B cell (primary cell): ENCODE measurements around the gene AGBL4. TPM values are rescaled to one million over a fixed set of nuclear protein-coding genes. Genes with fewer than 3 reads are reported as not detected.

ENCODE experiments used
- ATAC-seq: fragments of 200-7000 bp; cut with Tn5 transposase; one replicate; pipeline ENCODE4 v1.10.0; 2021; ENCODE audit warnings: low read depth, mild to moderate bottlenecking, moderate number of reproducible peaks, moderate library complexity
- CTCF ChIA-PET: fragments of 350-600 bp; sonication (Branson Sonifier 250); formaldehyde crosslinking; loops from one replicate; lab custom pipeline; 2021; ENCODE audit warnings: antibody characterized with exemption, inconsistent platforms; lab: Charles Lee
- POLR2A ChIA-PET: fragments of 350-600 bp; sonication (Branson Sonifier 250); formaldehyde crosslinking; loops from one replicate; lab custom pipeline; 2021; ENCODE audit warnings: antibody characterized with exemption; lab: Charles Lee
- DNase-seq: peaks from one replicate; pipeline ENCODE4 v3.0.0; 2013
- H2AFZ ChIP-seq: 2 replicates; pipeline ENCODE4 v1.6.1; 2012; ENCODE audit warnings: mild to moderate bottlenecking, low read depth, low read length; ENCODE audit not compliant: insufficient read depth, poor library complexity, severe bottlenecking
- H3K27ac ChIP-seq, 2 donors: 1 replicate in 1 of 2; 2 replicates in 1 of 2; pipeline ENCODE4 v1.5.1; 2012 to 2013; ENCODE audit warnings: low read length in 2 of 2, mild to moderate bottlenecking in 2 of 2, moderate library complexity in 1 of 2
- H3K27me3 ChIP-seq, 4 experiments: fragments of 200-600 bp in 1 of 4; sonication (generic) in 1 of 4; replicated peaks in 1 of 4; 1 replicate in 2 of 4; 2 replicates in 2 of 4; pipeline versions ENCODE4 v1.6.1 to v1.7.0; 2013 to 2016; ENCODE audit warnings: low read length in 3 of 4, mild to moderate bottlenecking in 2 of 4, mixed read lengths in 1 of 4, moderate library complexity in 1 of 4; ENCODE audit not compliant: insufficient read depth in 4 of 4, control insufficient read depth in 3 of 4; ENCODE audit errors: control extremely low read depth in 1 of 4
- H3K36me3 ChIP-seq, 2 experiments: replicated peaks in 1 of 2; 1 replicate in 1 of 2; 2 replicates in 1 of 2; pipeline versions ENCODE4 v1.6.1 to v1.7.1; 2013; ENCODE audit warnings: low read length in 1 of 2; ENCODE audit not compliant: insufficient read depth in 2 of 2, control insufficient read depth in 1 of 2; ENCODE audit errors: control extremely low read depth in 1 of 2, extremely low read depth in 1 of 2
- H3K4me1 ChIP-seq, 2 donors: fragments of 200-600 bp in 1 of 2; sonication (generic) in 1 of 2; 1 replicate in 1 of 2; 2 replicates in 1 of 2; pipeline versions ENCODE4 v1.5.1 to v1.6.1; 2013 to 2017; ENCODE audit warnings: low read length in 2 of 2; ENCODE audit not compliant: control insufficient read depth in 2 of 2, insufficient read depth in 2 of 2
- H3K4me2 ChIP-seq: replicated peaks from 2 replicates; pipeline ENCODE3; 2012; ENCODE audit warnings: mild to moderate bottlenecking, low read depth, low read length; ENCODE audit not compliant: poor library complexity, severe bottlenecking
- H3K4me3 ChIP-seq, 5 experiments: fragments of 200-600 bp in 1 of 5; sonication (generic) in 1 of 5; 1 replicate in 3 of 5; 2 replicates in 2 of 5; pipeline versions ENCODE4 v1.5.1 to v1.7.0; 2011 to 2016; ENCODE audit warnings: low read length in 4 of 5, mild to moderate bottlenecking in 4 of 5, low read depth in 2 of 5, control low read depth in 1 of 5, moderate library complexity in 1 of 5; ENCODE audit not compliant: insufficient read depth in 1 of 5; ENCODE audit errors: control extremely low read depth in 1 of 5, extremely low read depth in 1 of 5
- H3K79me2 ChIP-seq: fragments of 200-600 bp; sonication (generic); one replicate; pipeline ENCODE4 v1.6.0; 2016; ENCODE audit warnings: low read length; ENCODE audit not compliant: control insufficient read depth, insufficient read depth
- H3K9ac ChIP-seq: fragments of 200-600 bp; sonication (generic); 2 replicates; pipeline ENCODE4 v1.6.1; 2017; ENCODE audit warnings: mild to moderate bottlenecking, low read length, moderate library complexity
- H3K9me3 ChIP-seq, 3 donors: one replicate each; pipeline versions ENCODE4 v1.6.1 to v1.7.1; 2013; ENCODE audit warnings: low read length in 2 of 3; ENCODE audit not compliant: control insufficient read depth in 2 of 3, insufficient read depth in 1 of 3; ENCODE audit errors: control extremely low read depth in 1 of 3
- H4K20me1 ChIP-seq: 2 replicates; pipeline ENCODE4 v1.6.0; 2012; ENCODE audit warnings: mild to moderate bottlenecking, low read length; ENCODE audit not compliant: insufficient read depth, control insufficient read depth, poor library complexity, severe bottlenecking
- H3K27ac Mint-ChIP-seq: one replicate; pipeline ENCODE4 v1.8.0; 2021; ENCODE audit warnings: mixed read lengths
- H3K27me3 Mint-ChIP-seq: one replicate; pipeline ENCODE4 v1.8.0; 2021; ENCODE audit warnings: mixed read lengths
- H3K4me1 Mint-ChIP-seq: one replicate; pipeline ENCODE4 v1.8.0; 2021; ENCODE audit warnings: mixed read lengths
- H3K4me3 Mint-ChIP-seq: one replicate; pipeline ENCODE4 v1.8.0; 2021; ENCODE audit warnings: mixed read lengths
- H3K9me3 Mint-ChIP-seq: one replicate; pipeline ENCODE4 v1.8.0; 2022; ENCODE audit warnings: mixed read lengths; ENCODE audit not compliant: insufficient read depth
- CTCF ChIP-seq: fragments of 200-600 bp; IDR thresholded peaks from one replicate; pipeline ENCODE4 v1.8.0; 2022; ENCODE audit warnings: antibody characterized with exemption, mild to moderate bottlenecking
- EZH2 ChIP-seq: IDR thresholded peaks from 2 replicates; pipeline ENCODE4 v1.6.1; 2012; ENCODE audit warnings: borderline replicate concordance, low read depth, mild to moderate bottlenecking, moderate library complexity, low read length; ENCODE audit not compliant: insufficient read depth, poor library complexity, severe bottlenecking
- WGBS: methylation state at CpG from one replicate; pipeline ENCODE4 v1.1.5; 2013; ENCODE audit warnings: missing lambda C conversion rate; ENCODE audit not compliant: insufficient coverage; 5-methylcytosine and 5-hydroxymethylcytosine counted together
- intact Hi-C: fragments of 100-400 bp; cut with micrococcal nuclease; formaldehyde crosslinking; loops from one replicate; pipeline ENCODE4 v1.10.0; 2022
- polyA plus RNA-seq: library from polyadenylated mRNA; depleted of rRNA; stranded (reverse); fragments of >200 nt; gene quantifications from 2 replicates; pipeline ENCODE4 v1.2.3, GENCODE V29; 2012
- total RNA-seq, 2 donors: library from RNA; stranded (reverse); fragments of 120-200 nt in 1 of 2; gene quantifications; 1 replicate in 1 of 2; 2 replicates in 1 of 2; pipeline versions ENCODE4 v1.2.3 to v1.2.4, GENCODE V29; 2013 to 2022

The AGBL4 gene
- total and polyA plus RNA-seq, 2 donors (not counting 1 experiment from before 2014, with no cell fraction given), result 0.07 to 0.12 TPM

- H3K27ac ChIP-seq, result no peak overlapping the region
- DNase-seq (no peak), ATAC-seq (no peak)
- Mint-ChIP-seq H3K4me3 (no peak overlapping the region), H3K4me1 (no peaks in the 10 kb centered on the region), H3K9me3 (no peaks in the 10 kb centered on the region), H3K27me3 (no peaks in the 10 kb centered on the region), H3K27ac (no peak overlapping the region)
- no peaks in the 10 kb centered on the region for H3K36me3 ChIP-seq
- WGBS, result no CpG with 5 or more reads among the region's 1 CpG
- no peaks in the 10 kb centered on the region for H3K27me3 ChIP-seq
- TF ChIP-seq EZH2, result no peak
- TF ChIP-seq CTCF, result no peak
- H4K20me1 ChIP-seq, result no peaks in the 10 kb centered on the region
- H2AFZ ChIP-seq, result no peak overlapping the region
- no peak overlapping the region for H3K4me3 ChIP-seq
- H3K4me2 ChIP-seq, result no peak overlapping the region
- intact Hi-C loops, result no loop called here
- H3K79me2 ChIP-seq, result no peaks in the 10 kb centered on the region
- CTCF ChIA-PET, result no interaction called here
- H3K9me3 ChIP-seq, result no peaks in the 10 kb centered on the region
- H3K9ac ChIP-seq, result no peak overlapping the region
- no peaks in the 10 kb centered on the region for H3K4me1 ChIP-seq
- POLR2A ChIA-PET, result no interaction called here
These were observed 794.2 kb downstream of the AGBL4 start for GRCh38 chr1:49229555-49229954.

- Mint-ChIP-seq H3K27me3 (peaks cover 4% of the 10 kb centered on the region), H3K27ac (no peak overlapping the region), H3K9me3 (no peaks in the 10 kb centered on the region), H3K4me3 (no peak overlapping the region), H3K4me1 (no peaks in the 10 kb centered on the region)
- POLR2A ChIA-PET, result no interaction called here
- no peaks in the 10 kb centered on the region for H3K36me3 ChIP-seq
- H3K9ac ChIP-seq, result no peak overlapping the region
- ATAC-seq (no peak), DNase-seq (no peak)
- H3K4me1 ChIP-seq, result no peaks in the 10 kb centered on the region
- H3K4me2 ChIP-seq, result no peak overlapping the region
- no peak overlapping the region for H3K27ac ChIP-seq
- H2AFZ ChIP-seq, result no peak overlapping the region
- no peaks in the 10 kb centered on the region for H3K79me2 ChIP-seq
- H4K20me1 ChIP-seq, result no peaks in the 10 kb centered on the region
- no peaks in the 10 kb centered on the region for H3K27me3 ChIP-seq
- CTCF ChIA-PET, result no interaction called here
- intact Hi-C loops, result no loop called here
- H3K9me3 ChIP-seq, result no peaks in the 10 kb centered on the region
- H3K4me3 ChIP-seq, result no peak overlapping the region
- WGBS, result 22% methylated on average over 1 of the region's 1 CpG
- TF ChIP-seq CTCF (no peak), EZH2 (no peak)
These were observed 797.0 kb downstream of the AGBL4 start for GRCh38 chr1:49226758-49227157.
